Parathyroid adenoma (tissue), 2 donors: ENCODE data around the gene LRRK1.

Experiments
- H2AFZ ChIP-seq: fragments of 300-600 bp; sonication (generic); one replicate; pipeline ENCODE4 v1.7.0; 2017; ENCODE audit warnings: antibody characterized with exemption, mild to moderate bottlenecking
- H3K27ac ChIP-seq: fragments of 300-600 bp; sonication (generic); one replicate; pipeline ENCODE4 v1.7.0; 2017
- H3K27me3 ChIP-seq: fragments of 300-600 bp; sonication (generic); one replicate; pipeline ENCODE4 v1.7.0; 2017; ENCODE audit warnings: low read length; ENCODE audit not compliant: control insufficient read depth, insufficient read depth
- H3K36me3 ChIP-seq: fragments of 300-600 bp; sonication (generic); one replicate; pipeline ENCODE4 v1.7.0; 2017; ENCODE audit warnings: low read length; ENCODE audit not compliant: control insufficient read depth, insufficient read depth
- H3K4me1 ChIP-seq: fragments of 300-600 bp; sonication (generic); one replicate; pipeline ENCODE4 v1.7.0; 2017; ENCODE audit warnings: control low read depth
- H3K4me2 ChIP-seq: fragments of 300-600 bp; sonication (generic); one replicate; pipeline ENCODE4 v1.7.0; 2017; ENCODE audit warnings: low read length
- H3K4me3 ChIP-seq: fragments of 300-600 bp; sonication (generic); one replicate; pipeline ENCODE4 v1.7.0; 2017; ENCODE audit warnings: low read depth, low read length
- H3K79me2 ChIP-seq: fragments of 300-600 bp; sonication (generic); one replicate; pipeline ENCODE4 v1.7.0; 2017; ENCODE audit warnings: control low read depth
- H3K9ac ChIP-seq: fragments of 300-600 bp; sonication (generic); one replicate; pipeline ENCODE4 v1.7.0; 2017; ENCODE audit warnings: mild to moderate bottlenecking
- H3K9me3 ChIP-seq: fragments of 300-600 bp; sonication (generic); one replicate; pipeline ENCODE4 v1.7.0; 2017; ENCODE audit warnings: low read length; ENCODE audit not compliant: control insufficient read depth
- CTCF ChIP-seq: fragments of 300-600 bp; sonication (generic); IDR thresholded peaks from one replicate; pipeline ENCODE4 v1.7.0; 2017; ENCODE audit warnings: antibody characterized with exemption, mild to moderate bottlenecking
- donor health status: primary hyperparathyroidism.

The LRRK1 gene

GRCh38 chr15:101045835-101046691, 126.9 kb downstream of the LRRK1 start:
- no peak for TF ChIP-seq CTCF
- no peaks in the 10 kb centered on the region for H3K4me1 ChIP-seq
- no peak overlapping the region for H3K9ac ChIP-seq
- no peaks in the 10 kb centered on the region for H3K79me2 ChIP-seq
- no peaks in the 10 kb centered on the region for H3K9me3 ChIP-seq
- H3K4me3 ChIP-seq, result no peak overlapping the region
- H3K27ac ChIP-seq, result no peak overlapping the region
- no peak overlapping the region for H2AFZ ChIP-seq
- no peak overlapping the region for H3K4me2 ChIP-seq
- H3K36me3 ChIP-seq, result no peaks in the 10 kb centered on the region
- H3K27me3 ChIP-seq, result no peaks in the 10 kb centered on the region

GRCh38 chr15:101046826-101047225, 127.7 kb downstream of the LRRK1 start:
- H3K27ac ChIP-seq, result no peak overlapping the region
- no peak overlapping the region for H3K4me3 ChIP-seq
- no peaks in the 10 kb centered on the region for H3K4me1 ChIP-seq
- no peak for TF ChIP-seq CTCF
- no peak overlapping the region for H3K4me2 ChIP-seq
- H2AFZ ChIP-seq, result no peak overlapping the region
- H3K36me3 ChIP-seq, result no peaks in the 10 kb centered on the region
- H3K27me3 ChIP-seq, result no peaks in the 10 kb centered on the region
- H3K9me3 ChIP-seq, result no peaks in the 10 kb centered on the region
- no peak overlapping the region for H3K9ac ChIP-seq
- H3K79me2 ChIP-seq, result no peaks in the 10 kb centered on the region

GRCh38 chr15:101047301-101047781, 128.2 kb downstream of the LRRK1 start:
- no peaks in the 10 kb centered on the region for H3K9me3 ChIP-seq
- no peak overlapping the region for H3K4me2 ChIP-seq
- no peaks in the 10 kb centered on the region for H3K36me3 ChIP-seq
- H3K9ac ChIP-seq, result no peak overlapping the region
- H3K4me3 ChIP-seq, result no peak overlapping the region
- no peaks in the 10 kb centered on the region for H3K27me3 ChIP-seq
- no peak for TF ChIP-seq CTCF
- H3K4me1 ChIP-seq, result no peaks in the 10 kb centered on the region
- H2AFZ ChIP-seq, result no peak overlapping the region
- no peaks in the 10 kb centered on the region for H3K79me2 ChIP-seq
- no peak overlapping the region for H3K27ac ChIP-seq

GRCh38 chr15:101048176-101048575, 129.0 kb downstream of the LRRK1 start:
- no peaks in the 10 kb centered on the region for H3K27me3 ChIP-seq
- no peaks in the 10 kb centered on the region for H3K36me3 ChIP-seq
- no peak overlapping the region for H3K4me3 ChIP-seq
- H3K79me2 ChIP-seq, result no peaks in the 10 kb centered on the region
- no peaks in the 10 kb centered on the region for H3K4me1 ChIP-seq
- no peak overlapping the region for H3K4me2 ChIP-seq
- H3K9me3 ChIP-seq, result no peaks in the 10 kb centered on the region
- no peak overlapping the region for H2AFZ ChIP-seq
- no peak overlapping the region for H3K9ac ChIP-seq
- no peak for TF ChIP-seq CTCF
- H3K27ac ChIP-seq, result no peak overlapping the region
